ENCODE results near the gene C4BPB. TPM values are rescaled to one million over a fixed set of nuclear protein-coding genes. Genes with fewer than 3 reads are reported as not detected.
A peak's percentile ranks its signal among the peaks of the same experiment; 100 is the strongest.

C4BPB gene
- total and polyA plus RNA-seq, 2 of the 13 experiments (the other 11 are each of a cell fraction or from before 2014, with no cell fraction given) = 155 to 266 TPM

GRCh38 chr1:207084701-207085180 lies 3.9 kb upstream of the C4BPB start (continued):
- TF ChIP-seq HNF1A (IDR thresholded peaks at IDR 0.05; ENCODE audit: low read depth) = no peak
- TF ChIP-seq HNF1A (CRISPR knock-in tag; IDR thresholded peaks at IDR 0.05; ENCODE audit: borderline replicate concordance) = no peak
- TF ChIP-seq REXO4 (CRISPR knock-in tag; IDR thresholded peaks at IDR 0.05; ENCODE audit: borderline replicate concordance) = no peak
- no peak for TF ChIP-seq ATAD3A (CRISPR knock-in tag; IDR thresholded peaks at IDR 0.05)
- TF ChIP-seq HMG20B (CRISPR knock-in tag; conservative IDR thresholded peaks at IDR 0.05) = no peak
- no peak; the same call in 1 of the 2 replicates for TF ChIP-seq SALL1 (CRISPR knock-in tag; IDR thresholded peaks at IDR 0.05)
- TF ChIP-seq ZNF414 (CRISPR knock-in tag; IDR thresholded peaks at IDR 0.05) = no peak
- TF ChIP-seq TARDBP (CRISPR knock-in tag; IDR thresholded peaks at IDR 0.05) = 0 out of 2 replicates have a peak, but pooled peaks have one; percentile 14
- 0 out of 2 replicates have a peak, but pooled peaks have one; percentile 32 for TF ChIP-seq REPIN1 (CRISPR knock-in tag; IDR thresholded peaks at IDR 0.05; ENCODE audit: borderline replicate concordance, low read depth)
- no peak for TF ChIP-seq FOXO4 (CRISPR knock-in tag; conservative IDR thresholded peaks at IDR 0.05)
- no peak for TF ChIP-seq ZNF280B (CRISPR knock-in tag; IDR thresholded peaks at IDR 0.05; ENCODE audit: borderline replicate concordance)
- no peak for TF ChIP-seq MIER2 (CRISPR knock-in tag; IDR thresholded peaks at IDR 0.05)
- TF ChIP-seq ZMAT3 (CRISPR knock-in tag; conservative IDR thresholded peaks at IDR 0.05) = no peak
- TF ChIP-seq ZBTB10 (CRISPR knock-in tag; IDR thresholded peaks at IDR 0.05; ENCODE audit: borderline replicate concordance) = no peak
- TF ChIP-seq THAP8 (CRISPR knock-in tag; IDR thresholded peaks at IDR 0.05; ENCODE audit: borderline replicate concordance) = no peak
- peak; percentile 30; the same call in 1 of the 2 replicates for TF ChIP-seq HDAC2 (CRISPR knock-in tag; IDR thresholded peaks at IDR 0.05)
- TF ChIP-seq ZBTB25 (CRISPR knock-in tag; IDR thresholded peaks at IDR 0.05) = no peak
